H1 (cell line): ENCODE results near the gene FGD4. TPM values are rescaled to one million over a fixed set of nuclear protein-coding genes. Genes with fewer than 3 reads are reported as not detected.
"Not testable (repeated sequence)": the region's sequence is repeated elsewhere in the genome, so short reads cannot be mapped to it uniquely, and the experiment has no call there.

Experiments
- CTCF ChIA-PET: fragments of 300-600 bp; sonication (Branson Sonifier 250); formaldehyde crosslinking; loops from one replicate; lab custom pipeline; 2021; ENCODE audit not compliant: partially characterized antibody; lab: Charles Lee
- POLR2A ChIA-PET: fragments of 300-600 bp; sonication (Branson Sonifier 250); formaldehyde crosslinking; loops from one replicate; lab custom pipeline; 2021; ENCODE audit warnings: inconsistent platforms; ENCODE audit not compliant: partially characterized antibody; lab: Charles Lee
- DNase-seq, 2 experiments: peaks; one replicate each; pipeline versions ENCODE4 v3.0.0 to v3.0.0-alpha.2; 2010 to 2022; ENCODE audit warnings: low spot score in 2 of 2, low read depth in 1 of 2, mixed read lengths in 1 of 2
- FAIRE-seq: peaks from 2 replicates; lab custom pipeline; 2011; peaks lifted over from hg19 to GRCh38; lab: Jason Lieb, UNC
- H2AFZ ChIP-seq: 2 replicates; pipeline ENCODE4 v1.8.1; 2012; ENCODE audit warnings: low read length, inconsistent platforms
- H2AK5ac ChIP-seq: 2 replicates; pipeline ENCODE4 v1.6.1; 2013; ENCODE audit warnings: low read depth, low read length
- H2BK120ac ChIP-seq: replicated peaks from 2 replicates; pipeline ENCODE3; 2013; ENCODE audit warnings: low read depth, low read length, inconsistent platforms
- H2BK12ac ChIP-seq: 2 replicates; pipeline ENCODE4 v1.6.1; 2013; ENCODE audit warnings: low read depth, low read length
- H2BK15ac ChIP-seq: 2 replicates; pipeline ENCODE4 v1.6.1; 2013; ENCODE audit warnings: low read length
- H2BK20ac ChIP-seq: 2 replicates; pipeline ENCODE4 v1.6.1; 2013; ENCODE audit warnings: low read length
- H2BK5ac ChIP-seq: 2 replicates; pipeline ENCODE4 v1.6.1; 2013; ENCODE audit warnings: low read depth, low read length
- H3K14ac ChIP-seq: 2 replicates; pipeline ENCODE4 v1.6.1; 2013; ENCODE audit warnings: inconsistent platforms; ENCODE audit not compliant: insufficient read length
- H3K18ac ChIP-seq: 2 replicates; pipeline ENCODE4 v1.6.1; 2013; ENCODE audit warnings: low read length; ENCODE audit errors: extremely low read depth
- H3K23ac ChIP-seq: 2 replicates; pipeline ENCODE4 v1.6.1; 2013; ENCODE audit warnings: inconsistent platforms; ENCODE audit not compliant: insufficient read length
- H3K23me2 ChIP-seq: 2 replicates; pipeline ENCODE4 v1.6.1; 2013; ENCODE audit warnings: low read depth, low read length
- H3K27ac ChIP-seq: 2 replicates; pipeline ENCODE4 v1.6.1; 2011; ENCODE audit warnings: low read depth, low read length, inconsistent platforms
- H3K27me3 ChIP-seq, 4 experiments: replicated peaks in 1 of 4; 1 replicate in 1 of 4; 2 replicates in 3 of 4; pipeline versions ENCODE4 v1.6.1 to v1.8.1; 2011 to 2013; ENCODE audit warnings: low read length in 3 of 4, mild to moderate bottlenecking in 3 of 4, inconsistent platforms in 2 of 4, mixed read lengths in 2 of 4, moderate library complexity in 1 of 4; ENCODE audit not compliant: control insufficient read depth in 3 of 4, insufficient read depth in 3 of 4; ENCODE audit errors: extremely low read depth in 1 of 4
- H3K36me3 ChIP-seq, 4 experiments: 2 replicates each; pipeline versions ENCODE4 v1.6.1 to v1.8.1; 2011 to 2013; ENCODE audit warnings: mild to moderate bottlenecking in 4 of 4, low read length in 3 of 4, moderate library complexity in 2 of 4, control low read depth in 1 of 4, inconsistent platforms in 1 of 4; ENCODE audit not compliant: insufficient read depth in 4 of 4, control insufficient read depth in 2 of 4
- H3K4ac ChIP-seq: replicated peaks from 2 replicates; pipeline ENCODE3; 2013; ENCODE audit warnings: low read length, low read depth, mixed read lengths, inconsistent platforms; ENCODE audit not compliant: insufficient read length
- H3K4me1 ChIP-seq, 4 experiments: replicated peaks in 1 of 4; 1 replicate in 1 of 4; 2 replicates in 3 of 4; pipeline versions ENCODE4 v1.6.1 to v1.8.1; 2011 to 2013; ENCODE audit warnings: low read length in 3 of 4, inconsistent platforms in 2 of 4, mixed read lengths in 1 of 4; ENCODE audit not compliant: insufficient read depth in 4 of 4, control insufficient read depth in 3 of 4
- H3K4me2 ChIP-seq, 2 experiments: 2 replicates each; pipeline versions ENCODE4 v1.6.1 to v1.8.1; 2011 to 2013; ENCODE audit warnings: low read depth in 2 of 2, low read length in 2 of 2, control low read depth in 1 of 2, inconsistent platforms in 1 of 2, mild to moderate bottlenecking in 1 of 2; ENCODE audit not compliant: insufficient read depth in 1 of 2
- H3K4me3 ChIP-seq, 4 experiments: fragments of 200-600, 300-600 bp in 1 of 4; sonication (generic), shearing (Covaris generic), sonication (Bioruptor Twin) in 1 of 4; 2 replicates each; pipeline versions ENCODE4 v1.5.1 to v1.8.1; 2011 to 2016; ENCODE audit warnings: low read length in 4 of 4, low read depth in 3 of 4, control low read depth in 2 of 4, inconsistent platforms in 2 of 4, mild to moderate bottlenecking in 2 of 4, mixed read lengths in 1 of 4, moderate library complexity in 1 of 4; ENCODE audit not compliant: insufficient read depth in 2 of 4; ENCODE audit errors: extremely low read depth in 1 of 4
- H3K56ac ChIP-seq: replicated peaks from 2 replicates; pipeline ENCODE3; 2013; ENCODE audit warnings: low read depth, mild to moderate bottlenecking, mixed read lengths, low read length, inconsistent platforms; ENCODE audit not compliant: insufficient read length
- H3K79me1 ChIP-seq: 2 replicates; pipeline ENCODE4 v1.6.1; 2013; ENCODE audit warnings: low read depth, low read length, control low read depth
- H3K79me2 ChIP-seq, 2 experiments: 2 replicates each; pipeline versions ENCODE4 v1.6.1 to v1.8.1; 2012 to 2013; ENCODE audit warnings: low read length in 2 of 2, mild to moderate bottlenecking in 2 of 2, inconsistent platforms in 1 of 2; ENCODE audit not compliant: insufficient read depth in 2 of 2, control insufficient read depth in 1 of 2
- H3K9ac ChIP-seq, 4 experiments: replicated peaks in 1 of 4; 1 replicate in 1 of 4; 2 replicates in 3 of 4; pipeline versions ENCODE4 v1.6.1 to v1.8.1; 2011 to 2013; ENCODE audit warnings: low read depth in 3 of 4, low read length in 3 of 4, control low read depth in 2 of 4, mild to moderate bottlenecking in 2 of 4, moderate library complexity in 2 of 4, inconsistent platforms in 1 of 4; ENCODE audit errors: extremely low read depth in 1 of 4
- H3K9me3 ChIP-seq, 2 experiments: 2 replicates each; pipeline versions ENCODE4 v1.6.1 to v1.8.1; 2012 to 2013; ENCODE audit warnings: mild to moderate bottlenecking in 2 of 2, moderate library complexity in 2 of 2, control low read depth in 1 of 2, inconsistent platforms in 1 of 2, low read depth in 1 of 2, low read length in 1 of 2, mixed read lengths in 1 of 2; ENCODE audit not compliant: insufficient read depth in 2 of 2
- H4K20me1 ChIP-seq, 2 experiments: replicated peaks in 1 of 2; 2 replicates each; pipeline versions ENCODE3 to v1.8.1; 2011 to 2013; ENCODE audit warnings: inconsistent platforms in 2 of 2, low read length in 2 of 2, mild to moderate bottlenecking in 1 of 2; ENCODE audit not compliant: insufficient read depth in 2 of 2, control insufficient read depth in 1 of 2
- H4K5ac ChIP-seq: 2 replicates; pipeline ENCODE4 v1.6.1; 2013; ENCODE audit warnings: low read length, low read depth, mixed read lengths, inconsistent platforms; ENCODE audit not compliant: insufficient read length
- H4K8ac ChIP-seq: 2 replicates; pipeline ENCODE4 v1.8.0; 2013; ENCODE audit warnings: mild to moderate bottlenecking, moderate library complexity, low read length, inconsistent platforms; ENCODE audit not compliant: insufficient read depth; ENCODE audit errors: extremely low read depth
- H4K91ac ChIP-seq: replicated peaks from 2 replicates; pipeline ENCODE3; 2013; ENCODE audit warnings: low read length, mixed read lengths, inconsistent platforms; ENCODE audit not compliant: insufficient read length
- FOSL1 ChIP-seq: IDR thresholded peaks from 2 replicates; pipeline ENCODE4 v1.6.1; 2011; ENCODE audit warnings: mild to moderate bottlenecking, low read depth, low read length, moderate library complexity; ENCODE audit not compliant: insufficient read depth
- POU5F1 ChIP-seq: IDR thresholded peaks from 2 replicates; pipeline ENCODE4 v1.6.1; 2011; ENCODE audit warnings: low read depth, mild to moderate bottlenecking, low read length, moderate library complexity
- RFX5 ChIP-seq: IDR thresholded peaks from 2 replicates; pipeline ENCODE4 v1.6.1; 2011; ENCODE audit warnings: low read depth, low read length, improper control_type of control experiment, borderline replicate concordance
- WGBS, 2 experiments: shearing (Covaris generic) in 1 of 2; methylation state at CpG; one replicate each; pipeline versions ENCODE4 v1.1.6 to v1.1.7; 2013 to 2015; ENCODE audit warnings: low lambda C conversion rate in 2 of 2, mixed read lengths in 2 of 2, inconsistent platforms in 1 of 2, low coverage in 1 of 2, missing lambda C conversion rate in 1 of 2; ENCODE audit not compliant: insufficient replicate concordance in 2 of 2, insufficient coverage in 1 of 2, insufficient read length in 1 of 2; ENCODE audit errors: extremely low coverage in 1 of 2, missing lambda C conversion rate in 1 of 2; 5-methylcytosine and 5-hydroxymethylcytosine counted together
- polyA plus RNA-seq, 7 experiments: library from polyadenylated mRNA; depleted of rRNA in 3 of 7; stranded (reverse) in 5 of 7; unstranded in 2 of 7; fragments of >200 nt in 5 of 7; fragments of 200-250 nt in 2 of 7; gene quantifications; 1 replicate in 5 of 7; 2 replicates in 1 of 7; 4 replicates in 1 of 7; pipeline versions ENCODE4 v1.2.1 to v1.2.3, GENCODE V29; 2011 to 2013; ENCODE audit warnings: missing spikeins in 2 of 7, mixed read lengths in 2 of 7
- total RNA-seq: library from RNA; stranded (reverse); fragmentation: NEBNext Ultra II Directional; extraction: Animal tissue kit (Norgen Biotek cat#: 25700); gene quantifications from 2 replicates; pipeline ENCODE4 v1.2.1, GENCODE V29; 2021

The FGD4 gene
- total and polyA plus RNA-seq, 2 of the 8 experiments (the other 6 are each of a cell fraction or from before 2014, with no cell fraction given): 8.5 to 48.2 TPM

DNA sequence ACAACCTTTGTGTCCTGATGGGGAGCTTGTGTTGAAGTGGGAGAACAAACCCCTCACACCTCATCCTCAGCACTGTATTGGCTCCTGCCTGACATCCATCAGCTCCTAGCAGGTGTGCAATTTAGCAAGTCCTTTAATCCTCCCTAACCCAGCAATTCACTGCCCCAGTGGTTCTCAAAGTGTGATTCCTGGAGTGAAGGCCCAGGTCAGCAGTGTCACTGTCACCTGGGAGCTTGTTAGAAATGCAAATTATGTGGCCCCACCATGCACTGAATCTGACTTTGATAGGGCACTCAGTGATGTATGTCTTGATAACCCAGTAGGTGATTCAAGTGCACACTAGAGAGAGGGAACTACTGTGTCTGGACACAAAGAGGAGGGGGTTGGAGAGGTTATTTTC is 133.6 kb downstream of the FGD4 start:
- no peak for DNase-seq
- CTCF ChIA-PET: interaction anchor here (0.8 to 1.4 kb wide), 5 partner anchors 10 to 125 kb away, joined by 3 read pairs; no protein-coding TSS in a partner anchor

DNA sequence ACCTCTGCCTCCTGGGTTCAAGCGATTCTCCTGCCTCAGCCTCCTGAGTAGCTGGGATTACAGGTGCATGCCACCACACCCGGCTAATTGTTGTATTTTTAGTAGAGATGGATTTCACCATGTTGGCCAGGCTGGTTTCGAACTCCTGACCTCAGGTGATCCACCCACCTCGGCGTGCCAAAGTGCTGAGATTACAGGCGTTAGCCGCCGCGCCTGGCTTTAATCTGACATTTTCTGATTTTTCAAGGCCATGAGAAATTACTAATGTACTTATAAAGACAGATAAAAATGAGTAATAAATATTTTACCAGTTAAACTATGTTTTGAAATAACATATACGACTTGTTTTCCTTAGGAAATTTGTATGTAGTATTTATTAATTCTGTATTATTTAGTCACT is 134.1 kb downstream of the FGD4 start:
- H2BK20ac ChIP-seq, H3K27me3 ChIP-seq, H2AK5ac ChIP-seq, H3K36me3 ChIP-seq, H3K79me1 ChIP-seq, H2BK12ac ChIP-seq, H2BK120ac ChIP-seq, H3K9ac ChIP-seq, H4K91ac ChIP-seq, H2AFZ ChIP-seq, H3K14ac ChIP-seq, H3K4me2 ChIP-seq, H3K27ac ChIP-seq, H3K4me3 ChIP-seq, POLR2A ChIA-PET, H3K4ac ChIP-seq, H2BK15ac ChIP-seq, H3K23me2 ChIP-seq, H2BK5ac ChIP-seq, H3K56ac ChIP-seq, H4K5ac ChIP-seq, H3K9me3 ChIP-seq, H3K18ac ChIP-seq, DNase-seq, H4K8ac ChIP-seq, H3K23ac ChIP-seq, FAIRE-seq: not testable (repeated sequence)
- CTCF ChIA-PET: interaction anchor here (1.2 to 1.4 kb wide), 4 partner anchors 10 to 114 kb away, joined by 3 read pairs; no protein-coding TSS in a partner anchor
- H3K79me2 ChIP-seq: peaks cover 0 to 92% of the 10 kb centered on the region in 2 experiments; a peak in 2 of 4 replicates
- peaks cover 0 to 20% (median 4%) of the 10 kb centered on the region in 4 experiments; a peak in 6 of 7 replicates for H3K4me1 ChIP-seq
- 94% methylated on average over 10 of the region's 10 CpGs; no CpG with 5 or more reads in 1 of the 2 experiments for WGBS, 2 experiments
- peaks cover 13 to 14% of the 10 kb centered on the region in 2 experiments for H4K20me1 ChIP-seq

More for the DNA sequence above, 133.6 kb downstream of the FGD4 start:
- Histone ChIP-seq H2AK5ac (no peak overlapping the region), H2BK20ac (no peak overlapping the region), H3K79me2 (peaks cover 0 to 91% of the 10 kb centered on the region in 2 experiments; a peak in 2 of 4 replicates), H4K5ac (no peak overlapping the region), H2AFZ (no peak overlapping the region), H2BK12ac (no peak overlapping the region), H4K8ac (no peak overlapping the region), H3K9ac (no peak overlapping the region; a peak in 1 of 7 replicates), H2BK5ac (no peak overlapping the region), H3K23ac (peak overlapping the region; percentile 27), H3K9me3 (no peaks in the 10 kb centered on the region), H3K56ac (no peak overlapping the region), H2BK120ac (no peak overlapping the region), H2BK15ac (no peak overlapping the region), H3K4me1 (peaks cover 0 to 20% (median 4%) of the 10 kb centered on the region in 4 experiments; a peak in 6 of 7 replicates), H3K14ac (no peak overlapping the region), H4K91ac (no peak overlapping the region), H3K4ac (no peak overlapping the region), H3K4me3 (no peak overlapping the region), H3K27ac (no peak overlapping the region), H3K79me1 (no peaks in the 10 kb centered on the region; the same call in none of the 2 replicates), H3K36me3 (no peaks in the 10 kb centered on the region), H3K18ac (no peak overlapping the region), H3K4me2 (no peak overlapping the region), H4K20me1 (peaks cover 13 to 14% of the 10 kb centered on the region in 2 experiments), H3K23me2 (no peaks in the 10 kb centered on the region), H3K27me3 (no peaks in the 10 kb centered on the region)
- POLR2A ChIA-PET: interaction anchor here (0.7 kb wide), 1 partner anchor 24 kb away, joined by 3 read pairs; no protein-coding TSS in a partner anchor
- TF ChIP-seq RFX5 (no peak), POU5F1 (no peak), FOSL1 (no peak)
- no peak for FAIRE-seq
